A549 (cell line): Measurements from ENCODE around the gene ADD3. TPM values are rescaled to one million over a fixed set of nuclear protein-coding genes. Genes with fewer than 3 reads are reported as not detected.

ENCODE experiments used
- ATAC-seq, 2 experiments: fragments of 200-7000 bp in 1 of 2; fragments of >200 bp in 1 of 2; cut with Nextera tagmentation in 1 of 2; cut with Tn5 transposase in 1 of 2; 3 replicates each; pipeline versions ENCODE4 v1.8.0 to v1.9.1; 2018 to 2020; ENCODE audit warnings: mild to moderate bottlenecking in 1 of 2, moderate library complexity in 1 of 2
- CTCF ChIA-PET: fragments of 300-600 bp; sonication (Branson Sonifier 250); formaldehyde crosslinking; extraction: SDS; loops from one replicate; lab custom pipeline; 2021; ENCODE audit warnings: antibody characterized with exemption, inconsistent platforms; lab: Yijun Ruan, JAX
- POLR2A ChIA-PET: fragments of 350-600 bp; formaldehyde crosslinking; extraction: SDS; loops from one replicate; lab custom pipeline; 2021; ENCODE audit warnings: antibody characterized with exemption, inconsistent platforms; lab: Yijun Ruan, JAX
- DNase-seq, 2 experiments: peaks; one replicate each; pipeline versions ENCODE4 v3.0.0 to v3.0.0-alpha.2; 2011 to 2016; ENCODE audit warnings: low read depth in 1 of 2, low spot score in 1 of 2
- FAIRE-seq: peaks from 2 replicates; lab custom pipeline; 2011; peaks lifted over from hg19 to GRCh38; lab: Jason Lieb, UNC
- H3K27ac ChIP-seq, 2 experiments: fragments of >200 bp; sonication (Bioruptor Twin); formaldehyde crosslinking; 3 replicates each; pipeline ENCODE4 v1.5.1; 2016 to 2017
- H3K4me1 ChIP-seq: fragments of >200 bp; sonication (Bioruptor Twin); formaldehyde crosslinking; 3 replicates; pipeline ENCODE4 v1.6.1; 2016
- H3K4me2 ChIP-seq: fragments of >200 bp; sonication (Bioruptor Twin); formaldehyde crosslinking; 3 replicates; pipeline ENCODE4 v1.6.1; 2016
- H3K4me3 ChIP-seq: fragments of >200 bp; sonication (Bioruptor Twin); formaldehyde crosslinking; 3 replicates; pipeline ENCODE4 v1.5.1; 2016
- H3K9me3 ChIP-seq: fragments of >200 bp; sonication (Bioruptor Twin); formaldehyde crosslinking; 3 replicates; pipeline ENCODE4 v1.6.1; 2016
- CBX2 ChIP-seq: fragments of 200-600 bp; sonication (generic); IDR thresholded peaks from 2 replicates; pipeline ENCODE4 v1.6.1; 2016; ENCODE audit warnings: low read depth, mild to moderate bottlenecking, borderline replicate concordance
- CEBPB ChIP-seq, 2 experiments: fragments of >200 bp in 1 of 2; sonication (Bioruptor Twin) in 1 of 2; formaldehyde crosslinking in 1 of 2; IDR thresholded peaks; 2 replicates each; pipeline ENCODE4 v1.6.1; 2012 to 2016
- E2F6 ChIP-seq: IDR thresholded peaks from 2 replicates; pipeline ENCODE4 v1.6.1; 2012; ENCODE audit warnings: low read depth, borderline replicate concordance
- EP300 ChIP-seq, 2 experiments: fragments of >200 bp; sonication (Bioruptor Twin); formaldehyde crosslinking; IDR thresholded peaks; 2 replicates in 1 of 2; 3 replicates in 1 of 2; pipeline ENCODE4 v1.6.1; 2016 to 2017
- ESRRA ChIP-seq: fragments of 150-350 bp; IDR thresholded peaks from 2 replicates; pipeline ENCODE4 v1.6.1; 2014; ENCODE audit warnings: mild to moderate bottlenecking, low read length, borderline replicate concordance
- FOSB ChIP-seq: fragments of 250-450 bp; sonication (Bioruptor Pico); IDR thresholded peaks from 2 replicates; pipeline ENCODE4 v1.5.0; 2020; ENCODE audit warnings: mild to moderate bottlenecking, moderate library complexity
- HEYL ChIP-seq: fragments of 250-450 bp; sonication (Bioruptor Pico); IDR thresholded peaks from 2 replicates; pipeline ENCODE4 v1.8.0; 2021; ENCODE audit warnings: mild to moderate bottlenecking, moderate library complexity
- HMGXB4 ChIP-seq: fragments of 250-450 bp; sonication (Bioruptor Pico); IDR thresholded peaks from 2 replicates; pipeline ENCODE4 v1.5.0; 2021; ENCODE audit warnings: mild to moderate bottlenecking, moderate library complexity, borderline replicate concordance
- JUNB ChIP-seq: fragments of >200 bp; sonication (Bioruptor Twin); formaldehyde crosslinking; IDR thresholded peaks from 2 replicates; pipeline ENCODE4 v1.6.1; 2016
- KDM1A ChIP-seq: fragments of 200-600 bp; sonication (generic); IDR thresholded peaks from 2 replicates; pipeline ENCODE4 v1.6.1; 2016; ENCODE audit warnings: low read depth, mild to moderate bottlenecking
- MAFK ChIP-seq: fragments of 450-650 bp; IDR thresholded peaks from 2 replicates; pipeline ENCODE4 v1.6.1; 2014; ENCODE audit not compliant: partially characterized antibody
- MYC ChIP-seq: IDR thresholded peaks from 2 replicates; pipeline ENCODE4 v1.6.1; 2012; ENCODE audit warnings: mild to moderate bottlenecking, inconsistent platforms, low read length, improper control_type of control experiment, borderline replicate concordance
- PHF8 ChIP-seq: fragments of 200-600 bp; sonication (generic); IDR thresholded peaks from 2 replicates; pipeline ENCODE4 v1.6.1; 2016; ENCODE audit warnings: low read depth, mild to moderate bottlenecking, antibody characterized with exemption, moderate library complexity, borderline replicate concordance
- POLR2A ChIP-seq: IDR thresholded peaks from 2 replicates; pipeline ENCODE4 v1.6.1; 2012; ENCODE audit warnings: mild to moderate bottlenecking, low read length
- RFX5 ChIP-seq: fragments of 450-650 bp; IDR thresholded peaks from 2 replicates; pipeline ENCODE4 v1.7.1; 2014; ENCODE audit warnings: antibody characterized with exemption, mild to moderate bottlenecking, moderate library complexity
- SMC3 ChIP-seq: fragments of >200 bp; sonication (Bioruptor Twin); formaldehyde crosslinking; IDR thresholded peaks from 3 replicates; pipeline ENCODE4 v1.6.1; 2018; ENCODE audit warnings: inconsistent platforms
- SREBF2 ChIP-seq: fragments of 450-650 bp; IDR thresholded peaks from 2 replicates; pipeline ENCODE4 v1.6.1; 2014; ENCODE audit warnings: mild to moderate bottlenecking, moderate library complexity
- ZNF302 ChIP-seq: fragments of 250-450 bp; sonication (Bioruptor Pico); IDR thresholded peaks from 2 replicates; pipeline ENCODE4 v1.9.0; 2021; ENCODE audit warnings: inconsistent platforms, mild to moderate bottlenecking, moderate library complexity
- ZSCAN20 ChIP-seq: fragments of 250-450 bp; sonication (Bioruptor Pico); IDR thresholded peaks from 2 replicates; pipeline ENCODE4 v1.8.0; 2022; ENCODE audit warnings: mild to moderate bottlenecking, moderate library complexity
- WGBS: methylation state at CpG from one replicate; pipeline ENCODE4 v1.1.6; 2017; ENCODE audit errors: missing lambda C conversion rate; 5-methylcytosine and 5-hydroxymethylcytosine counted together
- polyA plus RNA-seq, 4 experiments: library from polyadenylated mRNA; depleted of rRNA in 3 of 4; stranded (reverse); fragments of >200 nt; fragmentation: RNase III in 1 of 4; extraction: RNeasy Plus Mini Kit Qiagen cat#74134 plus additional on column Dnase treatment in 1 of 4; gene quantifications; 2 replicates in 3 of 4; 3 replicates in 1 of 4; pipeline ENCODE4 v1.2.3, GENCODE V29; 2011 to 2017
- TF ChIP-seq, protein P1 (sequence below): fragments of >200 bp; sonication (Bioruptor Twin); formaldehyde crosslinking; IDR thresholded peaks from 3 replicates; pipeline ENCODE4 v1.5.1; 2016
- TF ChIP-seq, protein P2 (sequence below): fragments of >200 bp; sonication (Bioruptor Twin); formaldehyde crosslinking; IDR thresholded peaks from 3 replicates; pipeline ENCODE4 v1.6.1; 2016

Gene ADD3
- polyA plus RNA-seq, 2 of the 4 experiments (the other 2 are of a cell fraction): 9.8 to 48.2 TPM

- CTCF ChIA-PET: interaction anchor here (1.2 kb wide), 1 partner anchor 70 kb away, joined by 3 read pairs; no protein-coding TSS in a partner anchor
- Histone ChIP-seq H3K4me2 (peak overlapping the region; percentile 44), H3K27ac (no peak overlapping the region), H3K4me3 (no peak overlapping the region)
- POLR2A ChIA-PET: no interaction called here
- DNase-seq: no peak
- TF ChIP-seq JUNB (no peak), RFX5 (no peak), CEBPB (IDR thresholded peaks at IDR 0.05) (peak; percentile 8 to 48; a peak in 2 of 4 replicates), CBX2 (no peak)
- TF ChIP-seq, all 56 proteins: peak for 1
- WGBS: 47% methylated on average over 5 of the region's 5 CpGs
- FAIRE-seq (no peak), ATAC-seq (peak in 1 of 2 experiments; percentile 62; a peak in 3 of 6 replicates)
- Histone ChIP-seq H3K9me3 (no peaks in the 10 kb centered on the region), H3K4me1 (peaks cover 8% of the 10 kb centered on the region)
Measured at GRCh38 chr10:110067960-110068770, 60.4 kb downstream of the ADD3 start.

DNA sequence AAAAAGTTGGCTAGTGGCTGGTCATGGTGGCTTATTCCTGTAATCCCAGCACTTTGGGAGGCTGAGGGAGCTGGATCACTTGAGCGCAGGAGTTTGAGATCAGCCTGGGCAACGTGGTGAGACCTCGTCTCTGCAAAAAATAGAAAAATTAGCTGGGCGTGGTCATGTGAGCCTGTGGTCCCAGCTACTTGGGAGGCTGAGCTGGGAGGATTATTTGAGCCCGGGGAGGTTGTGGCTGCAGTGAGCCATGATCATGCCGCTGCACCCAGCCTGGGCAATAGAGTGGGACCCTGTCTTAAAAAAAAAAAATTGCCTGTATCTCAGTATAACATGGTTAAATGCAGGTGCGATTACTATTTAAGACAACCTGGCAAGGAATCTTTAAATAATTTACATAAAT, 61.0 kb downstream of the ADD3 start:
- no peak for FAIRE-seq
- H3K4me2 ChIP-seq: no peak overlapping the region
- H3K27ac ChIP-seq: no peak overlapping the region
- ChIA-PET CTCF (no interaction called here), POLR2A (no interaction called here)
- H3K4me3 ChIP-seq: no peak overlapping the region
- TF ChIP-seq MAFK: no peak
- no peak for TF ChIP-seq MYC
- TF ChIP-seq E2F6: no peak
- TF ChIP-seq ESRRA: no peak
- TF ChIP-seq ZSCAN20 (CRISPR knock-in tag): no peak
- no peak for TF ChIP-seq POLR2A
- no peak for TF ChIP-seq FOSB (CRISPR knock-in tag)
- no peak for TF ChIP-seq HEYL
- no peak for TF ChIP-seq PHF8
- no peak for TF ChIP-seq KDM1A
- no peak for TF ChIP-seq HMGXB4 (CRISPR knock-in tag)
- no peak for TF ChIP-seq SREBF2
- TF ChIP-seq SMC3: no peak
- TF ChIP-seq, protein P1, sequence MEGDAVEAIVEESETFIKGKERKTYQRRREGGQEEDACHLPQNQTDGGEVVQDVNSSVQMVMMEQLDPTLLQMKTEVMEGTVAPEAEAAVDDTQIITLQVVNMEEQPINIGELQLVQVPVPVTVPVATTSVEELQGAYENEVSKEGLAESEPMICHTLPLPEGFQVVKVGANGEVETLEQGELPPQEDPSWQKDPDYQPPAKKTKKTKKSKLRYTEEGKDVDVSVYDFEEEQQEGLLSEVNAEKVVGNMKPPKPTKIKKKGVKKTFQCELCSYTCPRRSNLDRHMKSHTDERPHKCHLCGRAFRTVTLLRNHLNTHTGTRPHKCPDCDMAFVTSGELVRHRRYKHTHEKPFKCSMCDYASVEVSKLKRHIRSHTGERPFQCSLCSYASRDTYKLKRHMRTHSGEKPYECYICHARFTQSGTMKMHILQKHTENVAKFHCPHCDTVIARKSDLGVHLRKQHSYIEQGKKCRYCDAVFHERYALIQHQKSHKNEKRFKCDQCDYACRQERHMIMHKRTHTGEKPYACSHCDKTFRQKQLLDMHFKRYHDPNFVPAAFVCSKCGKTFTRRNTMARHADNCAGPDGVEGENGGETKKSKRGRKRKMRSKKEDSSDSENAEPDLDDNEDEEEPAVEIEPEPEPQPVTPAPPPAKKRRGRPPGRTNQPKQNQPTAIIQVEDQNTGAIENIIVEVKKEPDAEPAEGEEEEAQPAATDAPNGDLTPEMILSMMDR: no peak
- TF ChIP-seq ZNF302 (CRISPR knock-in tag): no peak
- no peak for TF ChIP-seq EP300 (IDR thresholded peaks at IDR 0.05)
- TF ChIP-seq, protein P2, sequence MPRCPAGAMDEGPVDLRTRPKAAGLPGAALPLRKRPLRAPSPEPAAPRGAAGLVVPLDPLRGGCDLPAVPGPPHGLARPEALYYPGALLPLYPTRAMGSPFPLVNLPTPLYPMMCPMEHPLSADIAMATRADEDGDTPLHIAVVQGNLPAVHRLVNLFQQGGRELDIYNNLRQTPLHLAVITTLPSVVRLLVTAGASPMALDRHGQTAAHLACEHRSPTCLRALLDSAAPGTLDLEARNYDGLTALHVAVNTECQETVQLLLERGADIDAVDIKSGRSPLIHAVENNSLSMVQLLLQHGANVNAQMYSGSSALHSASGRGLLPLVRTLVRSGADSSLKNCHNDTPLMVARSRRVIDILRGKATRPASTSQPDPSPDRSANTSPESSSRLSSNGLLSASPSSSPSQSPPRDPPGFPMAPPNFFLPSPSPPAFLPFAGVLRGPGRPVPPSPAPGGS: no peak
- H3K4me1 ChIP-seq: peaks cover 8% of the 10 kb centered on the region
- WGBS: 76% methylated on average over 7 of the region's 7 CpGs
- ATAC-seq: no peak
- H3K9me3 ChIP-seq: no peaks in the 10 kb centered on the region
- no peak for DNase-seq
